ENCODE measurements around the gene PARD6G. TPM values are rescaled to one million over a fixed set of nuclear protein-coding genes. Genes with fewer than 3 reads are reported as not detected.

PARD6G gene
- polyA plus RNA-seq, 3 donors = 30.2 to 31.0 (median 31.0) TPM

GRCh38 chr18:80124131-80124530 is 123.2 kb downstream of the PARD6G start:
- no peak for DNase-seq (ENCODE audit: low read depth in 3 of 3, low spot score in 2 of 3)

- no peak for DNase-seq (ENCODE audit: low read depth in 3 of 3, low spot score in 2 of 3)
Measured at GRCh38 chr18:80120932-80121331, 126.4 kb downstream of the PARD6G start.

- no peak for DNase-seq (ENCODE audit: low read depth in 3 of 3, low spot score in 2 of 3)
Measured at GRCh38 chr18:80119111-80119510, 128.2 kb downstream of the PARD6G start.

DNA sequence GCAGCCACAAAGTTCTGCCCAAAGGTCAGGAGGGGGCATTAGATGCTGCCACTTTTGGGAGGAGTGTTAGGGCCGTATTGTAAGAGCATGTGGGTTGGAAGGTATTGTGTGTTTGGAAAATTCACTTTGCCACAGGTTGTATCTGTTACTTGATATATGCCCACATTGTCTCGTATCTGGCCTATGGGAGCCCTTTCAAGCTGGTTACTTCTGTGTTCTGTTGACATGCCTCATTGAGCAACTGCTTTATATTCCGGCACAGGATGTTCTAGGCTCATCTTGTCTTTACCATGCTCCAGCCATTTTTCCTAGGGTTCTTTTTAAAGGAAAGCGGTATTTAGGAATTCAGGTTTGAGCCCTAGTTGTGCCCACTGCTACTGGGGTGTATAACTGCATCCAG is 132.3 kb downstream of the PARD6G start:
- DNase-seq (ENCODE audit: low read depth in 3 of 3, low spot score in 2 of 3) = no peak

GRCh38 chr18:80112624-80113248 is 134.6 kb downstream of the PARD6G start:
- DNase-seq (ENCODE audit: low read depth in 3 of 3, low spot score in 2 of 3) = no peak

GRCh38 chr18:80109676-80110078 is 137.6 kb downstream of the PARD6G start:
- no peak for DNase-seq (ENCODE audit: low read depth in 3 of 3, low spot score in 2 of 3)

- peak; percentile 72 to 75 (median 72) for DNase-seq (ENCODE audit: low read depth in 3 of 3, low spot score in 2 of 3)
Measured at GRCh38 chr18:80108739-80109675, 138.3 kb downstream of the PARD6G start, which contains the start of gene ADNP2. Gene ADNP2 (plus strand): TSS chr18:80109262. CDS start chr18:80117543, 8,281 bp downstream.

DNA sequence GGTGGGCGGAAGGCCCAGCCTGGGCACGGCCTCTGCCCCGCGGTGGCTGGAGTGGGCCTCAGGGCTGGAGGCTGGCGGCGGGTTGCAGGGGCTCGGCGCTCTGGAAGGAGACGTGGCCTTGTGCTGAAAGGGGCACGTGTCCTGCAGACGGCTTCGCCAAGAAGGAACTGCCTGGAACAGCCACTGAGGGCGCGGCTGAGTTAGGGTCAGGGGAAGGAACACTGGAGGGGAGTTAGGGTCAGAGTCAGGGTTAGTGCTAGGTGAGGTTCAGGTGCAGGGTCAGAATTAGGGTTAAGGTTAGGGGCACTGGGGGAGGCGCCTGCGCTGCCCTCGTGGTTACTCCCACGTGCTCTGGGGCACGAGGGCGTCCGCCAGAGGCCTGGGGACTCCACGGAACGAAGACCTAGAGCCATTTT is 139.2 kb downstream of the PARD6G start:
- no peak for DNase-seq (ENCODE audit: low read depth in 3 of 3, low spot score in 2 of 3)

GRCh38 chr18:80107426-80107825 is 139.9 kb downstream of the PARD6G start:
- DNase-seq (ENCODE audit: low read depth in 3 of 3, low spot score in 2 of 3) = no peak

Other genes with a start within 250 kb of the PARD6G start
- 10 to 100 TPM; 25.5 to 29.0 (median 27.3) TPM for gene RBFA, start 213.1 kb downstream of the PARD6G start, polyA plus RNA-seq (ENCODE audit: insufficient read length in 3 of 3)
- 10 to 100 TPM; 24.4 to 25.5 (median 24.7) TPM for gene ADNP2, start 138.3 kb downstream of the PARD6G start, polyA plus RNA-seq (ENCODE audit: insufficient read length in 3 of 3)

Data from right renal cortex interstitium (tissue), 3 donors.